Endothelial cell (in vitro differentiated cells): ENCODE results near the gene ALG1. TPM values are rescaled to one million over a fixed set of nuclear protein-coding genes. Genes with fewer than 3 reads are reported as not detected.
"Not testable (repeated sequence)": the region's sequence is repeated elsewhere in the genome, so short reads cannot be mapped to it uniquely, and the experiment has no call there.

Experiments
- DNase-seq: peaks from one replicate; pipeline ENCODE4 v3.0.0; 2021; ENCODE audit warnings: low spot score
- H3K27ac Mint-ChIP-seq: one replicate; pipeline ENCODE4 v1.8.0; 2021; ENCODE audit warnings: mixed read lengths, inconsistent platforms; ENCODE audit not compliant: unreplicated experiment
- H3K27me3 Mint-ChIP-seq: one replicate; pipeline ENCODE4 v1.8.0; 2021; ENCODE audit warnings: mild to moderate bottlenecking, moderate library complexity, mixed read lengths, inconsistent platforms; ENCODE audit not compliant: unreplicated experiment
- H3K36me3 Mint-ChIP-seq: one replicate; pipeline ENCODE4 v1.8.0; 2021; ENCODE audit warnings: mild to moderate bottlenecking, low read depth, mixed read lengths, inconsistent platforms; ENCODE audit not compliant: unreplicated experiment
- H3K4me1 Mint-ChIP-seq: one replicate; pipeline ENCODE4 v1.8.0; 2021; ENCODE audit warnings: mild to moderate bottlenecking, mixed read lengths, inconsistent platforms; ENCODE audit not compliant: unreplicated experiment
- H3K4me3 Mint-ChIP-seq: one replicate; pipeline ENCODE4 v1.8.0; 2021; ENCODE audit warnings: mild to moderate bottlenecking, mixed read lengths, inconsistent platforms; ENCODE audit not compliant: unreplicated experiment
- H3K9me3 Mint-ChIP-seq: one replicate; pipeline ENCODE4 v1.8.0; 2021; ENCODE audit warnings: mixed read lengths, inconsistent platforms; ENCODE audit not compliant: unreplicated experiment
- CTCF ChIP-seq: fragments of 200-600 bp; sonication (generic); IDR thresholded peaks from one replicate; pipeline ENCODE4 v1.5.0; 2021; ENCODE audit warnings: antibody characterized with exemption; ENCODE audit not compliant: unreplicated experiment
- total RNA-seq: library from RNA; stranded (reverse); fragmentation: NEBNext Ultra II Directional; extraction: Animal tissue kit (Norgen Biotek cat#: 25700); gene quantifications from one replicate; pipeline ENCODE4 v1.2.1, GENCODE V29; 2021; ENCODE audit not compliant: unreplicated experiment

ALG1 gene
- total RNA-seq, 1 donor from 2014 or later: 21.0 TPM

DNA sequence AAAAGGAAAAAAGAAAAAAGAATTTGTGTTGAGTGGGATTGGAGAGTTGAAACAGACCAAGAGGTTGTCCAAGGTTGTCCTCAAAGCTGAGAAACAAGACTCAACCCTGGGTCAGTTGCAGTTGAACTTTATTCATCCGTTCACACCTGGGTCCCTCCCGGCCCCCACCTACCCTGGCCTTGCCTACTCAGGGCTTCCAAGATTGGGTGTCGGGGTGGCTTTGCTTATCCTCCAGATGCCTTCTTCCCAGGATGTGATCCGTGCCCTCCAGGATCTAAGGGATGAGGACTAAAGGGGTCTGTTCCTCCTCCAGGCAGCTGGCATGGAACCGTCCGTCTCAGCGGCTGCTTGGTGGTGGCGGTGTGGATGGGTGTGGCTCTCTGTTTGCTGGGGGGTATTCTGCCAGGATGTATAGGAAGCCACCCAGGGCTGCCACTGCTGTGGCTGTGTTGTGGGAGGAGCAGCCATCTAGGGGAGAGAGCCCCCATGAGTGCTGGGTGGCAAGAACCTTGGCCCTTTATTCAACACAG is 27.6 kb upstream of the ALG1 start:
- Mint-ChIP-seq H3K4me1 (no peaks in the 10 kb centered on the region), H3K36me3 (no peaks in the 10 kb centered on the region), H3K4me3 (no peak overlapping the region), H3K9me3 (no peaks in the 10 kb centered on the region), H3K27ac (no peak overlapping the region), H3K27me3 (peaks cover 7% of the 10 kb centered on the region)
- no peak for DNase-seq
- TF ChIP-seq CTCF: no peak

DNA sequence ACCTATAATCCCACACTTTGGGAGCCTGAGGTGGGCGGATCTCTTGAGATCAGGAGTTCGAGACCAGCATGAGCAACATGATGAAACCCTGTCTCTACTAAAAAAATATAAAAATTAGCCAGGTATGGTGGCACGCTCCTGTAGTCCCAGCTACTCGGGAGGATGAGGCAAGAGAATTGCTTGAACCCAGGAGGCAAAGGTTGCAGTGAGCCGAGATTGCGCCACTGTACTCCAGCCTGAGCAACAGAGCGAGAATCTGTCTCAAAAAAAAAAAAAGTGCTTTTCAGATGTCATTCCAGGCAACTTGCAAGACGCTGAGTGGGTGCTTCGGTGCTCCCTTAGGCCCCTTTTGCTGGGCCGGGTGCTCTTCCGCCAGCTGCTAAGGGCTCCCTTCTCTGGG is 27.1 kb upstream of the ALG1 start:
- not testable (repeated sequence) for H3K4me1 Mint-ChIP-seq, H3K4me3 Mint-ChIP-seq, DNase-seq, H3K27ac Mint-ChIP-seq, H3K27me3 Mint-ChIP-seq, H3K36me3 Mint-ChIP-seq, H3K9me3 Mint-ChIP-seq

DNA sequence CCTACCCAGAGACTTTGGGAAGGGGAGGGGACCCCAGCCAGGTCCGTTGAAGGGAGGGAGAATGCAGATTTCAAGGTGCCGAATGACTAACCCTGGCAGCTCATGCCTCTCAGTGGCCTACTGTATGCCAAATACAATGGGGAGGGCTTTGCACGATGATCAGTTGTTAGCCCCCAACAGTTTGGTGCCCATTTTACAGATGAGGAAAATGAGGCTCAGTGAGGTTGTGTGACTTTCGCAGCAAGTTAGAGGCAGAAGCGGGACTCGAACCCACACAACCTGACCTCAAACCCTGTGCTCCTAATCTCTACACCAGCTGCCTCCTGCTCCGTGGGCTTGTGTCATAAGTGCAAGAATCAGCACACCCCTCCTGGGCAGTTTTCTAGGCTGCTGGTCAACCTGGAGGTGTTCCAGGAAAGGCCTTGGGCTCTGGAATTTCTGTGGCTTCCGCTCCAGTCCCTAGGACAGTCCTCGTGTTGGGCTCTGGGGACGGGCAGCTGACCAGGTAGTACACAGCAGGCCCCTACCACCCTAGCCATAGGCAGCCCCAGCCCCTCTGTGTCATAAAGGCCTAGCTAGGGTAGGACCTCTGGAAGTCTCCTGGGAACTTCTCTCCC is 26.0 kb upstream of the ALG1 start:
- no peaks in the 10 kb centered on the region for H3K4me1 Mint-ChIP-seq
- H3K27me3 Mint-ChIP-seq: peaks cover 7% of the 10 kb centered on the region
- H3K9me3 Mint-ChIP-seq: no peaks in the 10 kb centered on the region
- TF ChIP-seq CTCF: no peak
- H3K4me3 Mint-ChIP-seq: no peak overlapping the region
- DNase-seq: no peak
- H3K27ac Mint-ChIP-seq: no peak overlapping the region
- no peaks in the 10 kb centered on the region for H3K36me3 Mint-ChIP-seq

DNA sequence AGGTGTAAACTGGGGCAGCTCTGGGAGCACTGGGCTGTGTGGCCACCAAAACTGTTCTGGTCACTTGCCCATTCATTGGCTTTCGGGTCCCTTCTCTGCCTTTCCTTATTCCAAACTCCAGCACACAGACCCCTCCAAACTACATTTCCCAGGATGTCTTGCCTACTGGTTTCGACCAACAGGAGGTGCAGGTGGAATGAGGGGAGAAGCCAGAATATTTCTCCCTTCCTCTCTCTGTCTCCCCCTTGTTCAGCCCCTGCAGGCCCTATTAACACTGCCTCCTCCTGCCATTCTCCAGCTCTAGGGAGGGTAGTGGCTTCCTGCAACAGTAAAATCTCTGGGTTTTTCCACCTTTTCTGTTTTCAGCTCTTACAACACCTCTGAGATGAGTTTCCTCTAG is 24.7 kb upstream of the ALG1 start:
- no peak for DNase-seq
- no peak overlapping the region for H3K27ac Mint-ChIP-seq
- H3K4me1 Mint-ChIP-seq: no peaks in the 10 kb centered on the region
- H3K36me3 Mint-ChIP-seq: no peaks in the 10 kb centered on the region
- no peak for TF ChIP-seq CTCF
- no peak overlapping the region for H3K4me3 Mint-ChIP-seq
- H3K27me3 Mint-ChIP-seq: peaks cover 7% of the 10 kb centered on the region
- H3K9me3 Mint-ChIP-seq: no peaks in the 10 kb centered on the region

- Mint-ChIP-seq H3K9me3 (no peaks in the 10 kb centered on the region), H3K4me1 (peaks cover 3% of the 10 kb centered on the region), H3K4me3 (no peak overlapping the region), H3K36me3 (no peaks in the 10 kb centered on the region), H3K27me3 (peaks cover 7% of the 10 kb centered on the region), H3K27ac (no peak overlapping the region)
- no peak for TF ChIP-seq CTCF
- no peak for DNase-seq
Measured at GRCh38 chr16:5054876-5055865, 16.5 kb upstream of the ALG1 start.
